ENCODE results near the gene MED13L. TPM values are rescaled to one million over a fixed set of nuclear protein-coding genes. Genes with fewer than 3 reads are reported as not detected.

The MED13L gene
- total and polyA plus RNA-seq, 2 donors (not counting 1 experiment from before 2014, with no cell fraction given) = 56.5 to 97.3 TPM

DNA sequence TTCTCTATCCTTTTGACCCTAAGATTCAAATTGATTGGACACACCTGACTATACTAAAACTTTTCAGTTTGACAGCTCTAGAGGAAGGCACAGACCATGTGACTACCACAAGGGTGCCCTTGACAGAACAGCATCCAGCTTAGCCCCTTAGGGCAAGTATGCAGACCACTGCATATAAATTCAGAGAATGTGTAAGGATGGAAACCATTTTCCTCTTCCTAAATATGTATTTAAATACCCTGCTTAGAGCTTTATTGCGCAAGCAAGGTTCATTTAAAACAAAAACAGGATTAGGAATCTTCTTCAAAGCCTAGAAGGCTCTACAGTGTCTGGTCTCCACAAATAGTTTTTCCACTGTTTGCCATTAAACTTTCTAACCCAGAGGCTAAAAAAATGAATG is 202.8 kb downstream of the MED13L start:
- Histone ChIP-seq H3K79me2 (ENCODE audit: control insufficient read depth, insufficient read depth, low read length) (peaks cover 19% of the 10 kb centered on the region), H3K4me3 (replicated peaks in 1 of 4; ENCODE audit: control extremely low read depth in 1 of 4, insufficient read depth in 1 of 4, low read depth in 3 of 4, low read length in 4 of 4) (no peak overlapping the region), H3K36me3 (ENCODE audit: control insufficient read depth, insufficient read depth, low read length) (no peaks in the 10 kb centered on the region), H3K9me3 (ENCODE audit: control insufficient read depth, insufficient read depth, low read depth, low read length) (no peaks in the 10 kb centered on the region), H2AFZ (ENCODE audit: low read length) (no peak overlapping the region), H3K27me3 (ENCODE audit: control insufficient read depth, insufficient read depth, low read length) (no peaks in the 10 kb centered on the region), H3K4me1 (ENCODE audit: control insufficient read depth, extremely low read depth, insufficient read depth, low read length) (no peaks in the 10 kb centered on the region), H3K9ac (ENCODE audit: insufficient read depth, low read length) (no peak overlapping the region), H4K20me1 (ENCODE audit: control insufficient read depth, extremely low read depth, insufficient read depth, low read length) (no peaks in the 10 kb centered on the region), H3K4me2 (ENCODE audit: extremely low read depth, insufficient read depth, low read length) (no peak overlapping the region), H3K27ac (ENCODE audit: insufficient read depth, low read length) (no peak overlapping the region)
- no peak for DNase-seq (ENCODE audit: low read depth in 2 of 2)
- TF ChIP-seq, protein P1, sequence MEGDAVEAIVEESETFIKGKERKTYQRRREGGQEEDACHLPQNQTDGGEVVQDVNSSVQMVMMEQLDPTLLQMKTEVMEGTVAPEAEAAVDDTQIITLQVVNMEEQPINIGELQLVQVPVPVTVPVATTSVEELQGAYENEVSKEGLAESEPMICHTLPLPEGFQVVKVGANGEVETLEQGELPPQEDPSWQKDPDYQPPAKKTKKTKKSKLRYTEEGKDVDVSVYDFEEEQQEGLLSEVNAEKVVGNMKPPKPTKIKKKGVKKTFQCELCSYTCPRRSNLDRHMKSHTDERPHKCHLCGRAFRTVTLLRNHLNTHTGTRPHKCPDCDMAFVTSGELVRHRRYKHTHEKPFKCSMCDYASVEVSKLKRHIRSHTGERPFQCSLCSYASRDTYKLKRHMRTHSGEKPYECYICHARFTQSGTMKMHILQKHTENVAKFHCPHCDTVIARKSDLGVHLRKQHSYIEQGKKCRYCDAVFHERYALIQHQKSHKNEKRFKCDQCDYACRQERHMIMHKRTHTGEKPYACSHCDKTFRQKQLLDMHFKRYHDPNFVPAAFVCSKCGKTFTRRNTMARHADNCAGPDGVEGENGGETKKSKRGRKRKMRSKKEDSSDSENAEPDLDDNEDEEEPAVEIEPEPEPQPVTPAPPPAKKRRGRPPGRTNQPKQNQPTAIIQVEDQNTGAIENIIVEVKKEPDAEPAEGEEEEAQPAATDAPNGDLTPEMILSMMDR (conservative IDR thresholded peaks at IDR 0.05 in 1 of 2, IDR thresholded peaks at IDR 0.05 in 1 of 2; ENCODE audit: low read depth in 1 of 2, low read length in 2 of 2) = no peak
- no peak for TF ChIP-seq EZH2 (IDR thresholded peaks at IDR 0.05; ENCODE audit: low read length, missing control alignments)

DNA sequence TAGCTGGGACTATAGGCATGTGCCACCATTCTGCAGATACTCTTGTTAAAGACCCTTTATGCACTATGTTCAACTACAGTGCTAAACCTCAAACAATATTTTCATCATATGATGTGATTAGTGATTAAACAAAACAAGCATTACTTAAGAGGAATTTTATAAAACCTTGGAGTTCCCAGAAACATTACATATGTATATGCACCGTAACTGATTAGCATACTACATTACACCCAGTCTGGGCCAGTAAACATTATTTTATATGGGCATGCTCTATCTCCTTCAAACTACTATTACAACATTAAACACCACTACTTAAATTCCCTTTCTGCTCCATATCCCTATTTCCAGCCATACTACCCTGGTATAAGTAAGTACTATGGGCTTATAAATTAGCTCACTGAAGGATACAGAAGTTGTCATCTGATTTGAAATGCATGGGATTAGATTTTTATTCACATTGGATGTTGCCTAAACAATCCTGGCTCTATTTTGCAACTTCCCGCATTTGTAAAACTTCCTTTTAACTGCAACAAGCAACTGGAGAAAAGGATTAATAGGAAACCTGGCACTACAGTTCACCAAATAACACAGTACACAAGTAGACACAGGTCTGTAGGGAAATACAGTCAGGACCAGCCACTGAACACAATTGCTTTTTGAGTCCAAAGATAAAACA is 205.8 kb downstream of the MED13L start:
- Histone ChIP-seq H2AFZ (ENCODE audit: low read length) (no peak overlapping the region), H3K4me2 (ENCODE audit: extremely low read depth, insufficient read depth, low read length) (no peak overlapping the region), H3K36me3 (ENCODE audit: control insufficient read depth, insufficient read depth, low read length) (no peaks in the 10 kb centered on the region), H3K9me3 (ENCODE audit: control insufficient read depth, insufficient read depth, low read depth, low read length) (no peaks in the 10 kb centered on the region), H4K20me1 (ENCODE audit: control insufficient read depth, extremely low read depth, insufficient read depth, low read length) (no peaks in the 10 kb centered on the region), H3K4me3 (replicated peaks in 1 of 4; ENCODE audit: control extremely low read depth in 1 of 4, insufficient read depth in 1 of 4, low read depth in 3 of 4, low read length in 4 of 4) (no peak overlapping the region), H3K9ac (ENCODE audit: insufficient read depth, low read length) (no peak overlapping the region), H3K4me1 (ENCODE audit: control insufficient read depth, extremely low read depth, insufficient read depth, low read length) (no peaks in the 10 kb centered on the region), H3K79me2 (ENCODE audit: control insufficient read depth, insufficient read depth, low read length) (peaks cover 27% of the 10 kb centered on the region), H3K27me3 (ENCODE audit: control insufficient read depth, insufficient read depth, low read length) (no peaks in the 10 kb centered on the region), H3K27ac (ENCODE audit: insufficient read depth, low read length) (no peak overlapping the region)
- TF ChIP-seq EZH2 (IDR thresholded peaks at IDR 0.05; ENCODE audit: low read length, missing control alignments) = no peak
- TF ChIP-seq, protein P1 (conservative IDR thresholded peaks at IDR 0.05 in 1 of 2, IDR thresholded peaks at IDR 0.05 in 1 of 2; ENCODE audit: low read depth in 1 of 2, low read length in 2 of 2) = no peak
- DNase-seq (ENCODE audit: low read depth in 2 of 2) = no peak

DNA sequence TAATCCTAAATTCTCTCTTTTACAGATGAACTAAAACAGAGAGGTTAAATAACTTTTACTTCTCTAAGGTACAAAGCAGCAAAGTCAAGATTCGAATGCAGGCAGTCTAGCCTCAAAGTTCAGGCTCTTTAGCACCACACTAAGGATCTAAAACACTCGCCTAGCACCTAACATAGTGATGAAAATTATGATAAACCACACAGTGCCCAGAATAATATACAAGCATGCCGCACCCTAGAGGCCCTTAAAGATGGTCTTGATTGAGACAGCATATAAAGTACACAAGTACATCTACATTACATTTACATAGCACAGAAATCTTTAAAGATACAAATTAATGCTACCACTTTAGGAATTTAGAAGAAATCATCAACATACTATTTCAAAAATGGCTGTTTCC is 207.0 kb downstream of the MED13L start:
- DNase-seq (ENCODE audit: low read depth in 2 of 2) = no peak
- Histone ChIP-seq H3K79me2 (ENCODE audit: control insufficient read depth, insufficient read depth, low read length) (peaks cover 33% of the 10 kb centered on the region), H3K36me3 (ENCODE audit: control insufficient read depth, insufficient read depth, low read length) (no peaks in the 10 kb centered on the region), H3K4me2 (ENCODE audit: extremely low read depth, insufficient read depth, low read length) (no peak overlapping the region), H3K4me1 (ENCODE audit: control insufficient read depth, extremely low read depth, insufficient read depth, low read length) (peaks cover 3% of the 10 kb centered on the region), H3K9ac (ENCODE audit: insufficient read depth, low read length) (no peak overlapping the region), H3K27me3 (ENCODE audit: control insufficient read depth, insufficient read depth, low read length) (no peaks in the 10 kb centered on the region), H3K9me3 (ENCODE audit: control insufficient read depth, insufficient read depth, low read depth, low read length) (no peaks in the 10 kb centered on the region), H4K20me1 (ENCODE audit: control insufficient read depth, extremely low read depth, insufficient read depth, low read length) (no peaks in the 10 kb centered on the region), H3K27ac (ENCODE audit: insufficient read depth, low read length) (no peak overlapping the region), H2AFZ (ENCODE audit: low read length) (no peak overlapping the region), H3K4me3 (replicated peaks in 1 of 4; ENCODE audit: control extremely low read depth in 1 of 4, insufficient read depth in 1 of 4, low read depth in 3 of 4, low read length in 4 of 4) (no peak overlapping the region)
- no peak for TF ChIP-seq EZH2 (IDR thresholded peaks at IDR 0.05; ENCODE audit: low read length, missing control alignments)
- TF ChIP-seq, protein P1 (conservative IDR thresholded peaks at IDR 0.05 in 1 of 2, IDR thresholded peaks at IDR 0.05 in 1 of 2; ENCODE audit: low read depth in 1 of 2, low read length in 2 of 2) = no peak
